ENCODE data around the gene CHRNA10. TPM values are rescaled to one million over a fixed set of nuclear protein-coding genes. Genes with fewer than 3 reads are reported as not detected.

CHRNA10 gene
- total RNA-seq, 4 donors from 2014 or later = 0.46 to 1.9 (median 1.2) TPM

GRCh38 chr11:3616721-3617460, 54.3 kb downstream of the CHRNA10 start:
- H3K27ac ChIP-seq (replicated peaks in 1 of 4) = no peak overlapping the region
- no peak overlapping the region for H3K4me3 ChIP-seq
- TF ChIP-seq POLR2AphosphoS5 (IDR thresholded peaks at IDR 0.05) (no peak), CTCF (IDR thresholded peaks at IDR 0.05) (no peak), POLR2A (IDR thresholded peaks at IDR 0.05; ENCODE audit: low read depth) (no peak), EP300 (IDR thresholded peaks at IDR 0.05) (no peak)
- DNase-seq (ENCODE audit: extremely low spot score) = no peak
- intact Hi-C loops (cut with DNase I) = no loop called here
- no peaks in the 10 kb centered on the region for H3K27me3 ChIP-seq
- peaks cover 0 to 6% (median 0%) of the 10 kb centered on the region in 4 donors for H3K9me3 ChIP-seq
- 78% methylated on average over 24 of the region's 25 CpGs for WGBS
- no peaks in the 10 kb centered on the region for H3K36me3 ChIP-seq
- H3K4me1 ChIP-seq = no peaks in the 10 kb centered on the region

- DNase-seq (ENCODE audit: extremely low spot score) = no peak
- WGBS = 92% methylated on average over 6 of the region's 6 CpGs
- no peak for TF ChIP-seq POLR2A (IDR thresholded peaks at IDR 0.05; ENCODE audit: low read depth)
- no peak for TF ChIP-seq CTCF (IDR thresholded peaks at IDR 0.05)
- no peak for TF ChIP-seq POLR2AphosphoS5 (IDR thresholded peaks at IDR 0.05)
- no peak for TF ChIP-seq EP300 (IDR thresholded peaks at IDR 0.05)
- Histone ChIP-seq H3K27me3 (no peaks in the 10 kb centered on the region), H3K4me3 (no peak overlapping the region), H3K36me3 (no peaks in the 10 kb centered on the region), H3K27ac (replicated peaks in 1 of 4) (no peak overlapping the region), H3K9me3 (peaks cover 0 to 6% (median 0%) of the 10 kb centered on the region in 4 donors), H3K4me1 (no peaks in the 10 kb centered on the region)
- intact Hi-C loops (cut with DNase I) = no loop called here
Observed at GRCh38 chr11:3615998-3616397, 55.2 kb downstream of the CHRNA10 start.

Small RNA genes within 50 kb of the gene (small RNA-seq; reads per million reads assigned to genes)
- gene RF00019 = 0 reads per million in 3 donors
- gene RNU6-1143P = 0 reads per million in 3 donors

Other genes with a start within 250 kb of the CHRNA10 start
- under 1 TPM in 3 of 4 donors, not detected in 1; 0.57 to 0.66 (median 0.65) TPM for gene ART5, start 29.4 kb downstream of the CHRNA10 start, total RNA-seq
- not detected for gene ART1, start 26.3 kb downstream of the CHRNA10 start, total RNA-seq
- gene NUP98, start 126.2 kb upstream of the CHRNA10 start, total RNA-seq = 100 to 1,000 TPM in 1 of 4 donors, 10 to 100 TPM in 3; 67.7 to 117 (median 89.8) TPM
- gene PGAP2, start 137.2 kb upstream of the CHRNA10 start, total RNA-seq = 1 to 10 TPM; 5.1 to 7.4 (median 7.0) TPM
- 10 to 100 TPM; 53.6 to 75.5 (median 59.4) TPM for gene RHOG, start 169.6 kb upstream of the CHRNA10 start, total RNA-seq
- gene STIM1, start 184.3 kb upstream of the CHRNA10 start, total RNA-seq = 100 to 1,000 TPM in 2 of 4 donors, 10 to 100 TPM in 2; 65.2 to 150 (median 92.6) TPM

All from esophagus muscularis mucosa (tissue), 4 donors.